Measurements from ENCODE around the gene RAMACL.

The RAMACL gene

DNA sequence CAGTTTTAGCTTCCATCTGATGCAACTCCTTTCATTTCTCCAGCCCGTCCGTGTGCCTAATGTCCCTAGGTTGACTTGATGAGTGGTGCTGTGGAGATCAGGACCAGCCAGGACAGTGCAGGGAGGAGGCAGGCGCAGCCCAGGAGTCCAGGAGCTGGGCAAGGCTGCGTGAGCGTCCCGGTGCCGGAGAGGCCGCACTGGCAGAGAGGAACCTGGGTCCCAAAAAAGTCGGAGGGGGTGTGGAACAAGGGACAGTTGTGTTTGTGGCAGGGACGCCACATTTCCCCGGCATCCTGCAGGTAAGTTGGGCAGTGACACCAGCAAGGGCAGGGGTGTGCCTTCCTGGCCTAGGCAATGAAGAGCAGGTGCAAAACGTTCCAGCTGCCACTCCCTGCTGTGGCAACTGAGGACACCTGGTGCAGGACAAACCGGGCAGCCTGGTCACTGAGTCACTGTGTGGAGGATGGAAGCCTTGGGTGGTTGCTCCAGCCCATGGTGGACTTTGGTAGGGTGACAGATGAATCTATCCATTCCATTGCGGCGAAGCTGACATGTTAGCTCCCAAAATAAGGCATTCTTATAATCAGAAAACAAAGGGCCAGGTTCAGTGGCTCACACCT lies 53.2 kb downstream of the RAMACL start:
- no peak overlapping the region for H3K4me3 ChIP-seq (ENCODE audit: low read depth, low read length)
- TF ChIP-seq, protein P1, sequence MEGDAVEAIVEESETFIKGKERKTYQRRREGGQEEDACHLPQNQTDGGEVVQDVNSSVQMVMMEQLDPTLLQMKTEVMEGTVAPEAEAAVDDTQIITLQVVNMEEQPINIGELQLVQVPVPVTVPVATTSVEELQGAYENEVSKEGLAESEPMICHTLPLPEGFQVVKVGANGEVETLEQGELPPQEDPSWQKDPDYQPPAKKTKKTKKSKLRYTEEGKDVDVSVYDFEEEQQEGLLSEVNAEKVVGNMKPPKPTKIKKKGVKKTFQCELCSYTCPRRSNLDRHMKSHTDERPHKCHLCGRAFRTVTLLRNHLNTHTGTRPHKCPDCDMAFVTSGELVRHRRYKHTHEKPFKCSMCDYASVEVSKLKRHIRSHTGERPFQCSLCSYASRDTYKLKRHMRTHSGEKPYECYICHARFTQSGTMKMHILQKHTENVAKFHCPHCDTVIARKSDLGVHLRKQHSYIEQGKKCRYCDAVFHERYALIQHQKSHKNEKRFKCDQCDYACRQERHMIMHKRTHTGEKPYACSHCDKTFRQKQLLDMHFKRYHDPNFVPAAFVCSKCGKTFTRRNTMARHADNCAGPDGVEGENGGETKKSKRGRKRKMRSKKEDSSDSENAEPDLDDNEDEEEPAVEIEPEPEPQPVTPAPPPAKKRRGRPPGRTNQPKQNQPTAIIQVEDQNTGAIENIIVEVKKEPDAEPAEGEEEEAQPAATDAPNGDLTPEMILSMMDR (IDR thresholded peaks at IDR 0.05; ENCODE audit: low read depth, low read length): no peak
- no peaks in the 10 kb centered on the region for H3K9me3 ChIP-seq
- no peak for DNase-seq
- peaks cover 19% of the 10 kb centered on the region for H3K36me3 ChIP-seq
- no peaks in the 10 kb centered on the region for H3K4me1 ChIP-seq
- H3K27me3 ChIP-seq: no peaks in the 10 kb centered on the region

Measured in BE2C (cell line).